ENCODE data around the gene ETNK1. TPM values are rescaled to one million over a fixed set of nuclear protein-coding genes. Genes with fewer than 3 reads are reported as not detected.
A peak's percentile ranks its signal among the peaks of the same experiment; 100 is the strongest.

Gene ETNK1
- total RNA-seq, 5 donors from 2014 or later (not counting 1 experiment from before 2014, with no cell fraction given): 50.9 to 77.4 (median 69.9) TPM

GRCh38 chr12:22626406-22626805, 1.4 kb downstream of the ETNK1 start:
- peaks cover 0 to 4% of the 10 kb centered on the region in 2 experiments for H3K27me3 ChIP-seq (replicated peaks in 1 of 2; ENCODE audit: control insufficient read depth in 2 of 2, extremely low read depth in 1 of 2, insufficient read depth in 2 of 2, low read length in 1 of 2)
- H3K9me3 ChIP-seq: no peaks in the 10 kb centered on the region
- Mint-ChIP-seq H3K4me1 (peaks cover 49 to 62% (median 53%) of the 10 kb centered on the region in 3 donors), H3K4me3 (peak overlapping the region; percentile 85 to 99 (median 90)), H3K36me3 (peaks cover 2% of the 10 kb centered on the region), H3K27ac (peak overlapping the region; percentile 89 to 96), H3K9me3 (no peaks in the 10 kb centered on the region), H3K27me3 (peaks cover 3 to 10% of the 10 kb centered on the region in 2 donors)
- H3K36me3 ChIP-seq (ENCODE audit: control insufficient read depth in 2 of 2, extremely low read depth in 1 of 2, insufficient read depth in 1 of 2, low read length in 1 of 2): no peaks in the 10 kb centered on the region
- H3K4me3 ChIP-seq (ENCODE audit: control insufficient read depth in 1 of 2, extremely low read depth in 1 of 2, low read length in 1 of 2): peak overlapping the region; percentile 84 to 97
- peak overlapping the region; percentile 93 for H3K27ac ChIP-seq (ENCODE audit: low read length)
- H3K4me1 ChIP-seq (ENCODE audit: control insufficient read depth in 1 of 2, extremely low read depth in 1 of 2, insufficient read depth in 2 of 2, low read length in 2 of 2): peaks cover 8 to 35% of the 10 kb centered on the region in 2 experiments
- ATAC-seq (replicated peaks in 1 of 4) (no peak), DNase-seq (peak in 6 of 35 experiments; percentile 4 to 54 (median 4))
- ChIA-PET POLR2A (interaction anchor here in 1 of 2 donors (0.7 kb wide), 1 partner anchor 35 kb away, joined by 4 read pairs; no protein-coding TSS in a partner anchor), CTCF (interaction anchor here (0.6 to 2.0 kb wide), 4 partner anchors 30 to 97 kb away, joined by 3 to 5 read pairs (median 4); partner anchors contain the start of gene C2CD5 (in 1 of the 2))
- no CpG with 5 or more reads among the region's 4 CpGs for whole genome bisulfite sequencing (ENCODE audit: insufficient coverage)

- H3K4me3 ChIP-seq (ENCODE audit: control insufficient read depth in 1 of 2, extremely low read depth in 1 of 2, low read length in 1 of 2): no peak overlapping the region
- POLR2A ChIA-PET: interaction anchor here (0.5 to 0.6 kb wide), 2 partner anchors 10 to 84 kb away, joined by 3 to 6 read pairs; no protein-coding TSS in a partner anchor
Observed at GRCh38 chr12:22627371-22627770, 2.4 kb downstream of the ETNK1 start.

GRCh38 chr12:22628228-22628627, 3.3 kb downstream of the ETNK1 start:
- H3K4me3 Mint-ChIP-seq: peak overlapping the region; percentile 75 to 99 (median 85)
- H3K9me3 Mint-ChIP-seq: no peaks in the 10 kb centered on the region
- H3K27ac Mint-ChIP-seq: peak overlapping the region; percentile 30 to 64
- peaks cover 0 to under 1% of the 10 kb centered on the region in 2 donors for H3K27me3 Mint-ChIP-seq
- ChIA-PET POLR2A (interaction anchor here in 1 of 2 donors (0.5 kb wide), 1 partner anchor 84 kb away, joined by 3 read pairs; no protein-coding TSS in a partner anchor), CTCF (interaction anchor here (0.7 to 4.4 kb wide), 9 partner anchors 12 to 169 kb away, joined by 3 to 40 read pairs (median 5); partner anchors contain the start of gene C2CD5 (in 1 of the 2))
- no CpG with 5 or more reads among the region's 4 CpGs for WGBS (ENCODE audit: insufficient coverage)
- no peak for DNase-seq
- H3K4me3 ChIP-seq (ENCODE audit: control insufficient read depth in 1 of 2, extremely low read depth in 1 of 2, low read length in 1 of 2): no peak overlapping the region
- H3K27ac ChIP-seq (ENCODE audit: low read length): no peak overlapping the region
- H3K36me3 Mint-ChIP-seq: peaks cover 8% of the 10 kb centered on the region
- H3K4me1 ChIP-seq (ENCODE audit: control insufficient read depth in 1 of 2, extremely low read depth in 1 of 2, insufficient read depth in 2 of 2, low read length in 2 of 2): peaks cover 8 to 35% of the 10 kb centered on the region in 2 experiments
- ATAC-seq (replicated peaks in 1 of 4): no peak
- H3K4me1 Mint-ChIP-seq: peaks cover 62 to 75% (median 66%) of the 10 kb centered on the region in 3 donors
- no peaks in the 10 kb centered on the region for H3K27me3 ChIP-seq (replicated peaks in 1 of 2; ENCODE audit: control insufficient read depth in 2 of 2, extremely low read depth in 1 of 2, insufficient read depth in 2 of 2, low read length in 1 of 2)
- no peaks in the 10 kb centered on the region for H3K9me3 ChIP-seq
- peaks cover 0 to 6% of the 10 kb centered on the region in 2 donors for H3K36me3 ChIP-seq (ENCODE audit: control insufficient read depth in 2 of 2, extremely low read depth in 1 of 2, insufficient read depth in 1 of 2, low read length in 1 of 2)

More at GRCh38 chr12:22627371-22627770, 2.4 kb downstream of the ETNK1 start:
- CTCF ChIA-PET: interaction anchor here (0.6 to 4.4 kb wide), 7 partner anchors 83 to 961 kb away, joined by 3 to 40 read pairs (median 4); partner anchors contain the start of gene C2CD5 (in 1 of the 2)
- Mint-ChIP-seq H3K27me3 (peaks cover 0 to 7% of the 10 kb centered on the region in 2 donors), H3K4me3 (peak overlapping the region; percentile 75 to 99 (median 85)), H3K36me3 (peaks cover 4% of the 10 kb centered on the region), H3K9me3 (no peaks in the 10 kb centered on the region), H3K27ac (peak overlapping the region; percentile 30 to 64), H3K4me1 (peaks cover 54 to 67% (median 58%) of the 10 kb centered on the region in 3 donors)
- Histone ChIP-seq H3K27me3 (replicated peaks in 1 of 2; ENCODE audit: control insufficient read depth in 2 of 2, extremely low read depth in 1 of 2, insufficient read depth in 2 of 2, low read length in 1 of 2) (peaks cover 0 to 2% of the 10 kb centered on the region in 2 experiments), H3K36me3 (ENCODE audit: control insufficient read depth in 2 of 2, extremely low read depth in 1 of 2, insufficient read depth in 1 of 2, low read length in 1 of 2) (no peaks in the 10 kb centered on the region), H3K27ac (ENCODE audit: low read length) (peak overlapping the region; percentile 93), H3K9me3 (no peaks in the 10 kb centered on the region), H3K4me1 (ENCODE audit: control insufficient read depth in 1 of 2, extremely low read depth in 1 of 2, insufficient read depth in 2 of 2, low read length in 2 of 2) (peaks cover 8 to 35% of the 10 kb centered on the region in 2 experiments)
- no CpG with 5 or more reads among the region's 2 CpGs for WGBS (ENCODE audit: insufficient coverage)
- ATAC-seq (replicated peaks in 1 of 4) (no peak), DNase-seq (no peak)

- no peaks in the 10 kb centered on the region for H3K9me3 Mint-ChIP-seq
- DNase-seq (peak in 1 of 35 experiments; percentile 48), ATAC-seq (replicated peaks in 1 of 4) (peak in 2 of 4 experiments; percentile 29 to 47)
- H3K4me3 Mint-ChIP-seq: no peak overlapping the region
- H3K4me3 ChIP-seq (ENCODE audit: control insufficient read depth in 1 of 2, extremely low read depth in 1 of 2, low read length in 1 of 2): no peak overlapping the region
- no peaks in the 10 kb centered on the region for H3K27me3 Mint-ChIP-seq
- H3K36me3 Mint-ChIP-seq: peaks cover 19% of the 10 kb centered on the region
- ChIA-PET CTCF (interaction anchor here in 1 of 2 donors (0.5 to 1.0 kb wide), 2 partner anchors 100 to 103 kb away, joined by 5 to 7 read pairs; no protein-coding TSS in a partner anchor), POLR2A (interaction anchor here in 1 of 2 donors (0.6 kb wide), 1 partner anchor 20 kb away, joined by 3 read pairs; no protein-coding TSS in a partner anchor)
- no peaks in the 10 kb centered on the region for H3K27me3 ChIP-seq (replicated peaks in 1 of 2; ENCODE audit: control insufficient read depth in 2 of 2, extremely low read depth in 1 of 2, insufficient read depth in 2 of 2, low read length in 1 of 2)
- no peak overlapping the region for H3K27ac ChIP-seq (ENCODE audit: low read length)
- H3K9me3 ChIP-seq: no peaks in the 10 kb centered on the region
- peaks cover 11 to 26% of the 10 kb centered on the region in 2 experiments for H3K4me1 ChIP-seq (ENCODE audit: control insufficient read depth in 1 of 2, extremely low read depth in 1 of 2, insufficient read depth in 2 of 2, low read length in 2 of 2)
- H3K36me3 ChIP-seq (ENCODE audit: control insufficient read depth in 2 of 2, extremely low read depth in 1 of 2, insufficient read depth in 1 of 2, low read length in 1 of 2): peaks cover 3 to 6% of the 10 kb centered on the region in 2 donors
- WGBS (ENCODE audit: insufficient coverage): no CpG with 5 or more reads among the region's 3 CpGs
- peaks cover 74 to 81% (median 80%) of the 10 kb centered on the region in 3 donors for H3K4me1 Mint-ChIP-seq
- H3K27ac Mint-ChIP-seq: no peak overlapping the region
Observed at GRCh38 chr12:22631863-22632463, 7.0 kb downstream of the ETNK1 start.

- Histone ChIP-seq H3K36me3 (ENCODE audit: control insufficient read depth in 2 of 2, extremely low read depth in 1 of 2, insufficient read depth in 1 of 2, low read length in 1 of 2) (peaks cover 3 to 6% of the 10 kb centered on the region in 2 donors), H3K27ac (ENCODE audit: low read length) (no peak overlapping the region), H3K4me1 (ENCODE audit: control insufficient read depth in 1 of 2, extremely low read depth in 1 of 2, insufficient read depth in 2 of 2, low read length in 2 of 2) (peaks cover 4 to 16% of the 10 kb centered on the region in 2 experiments), H3K27me3 (replicated peaks in 1 of 2; ENCODE audit: control insufficient read depth in 2 of 2, extremely low read depth in 1 of 2, insufficient read depth in 2 of 2, low read length in 1 of 2) (no peaks in the 10 kb centered on the region), H3K9me3 (no peaks in the 10 kb centered on the region), H3K4me3 (ENCODE audit: control insufficient read depth in 1 of 2, extremely low read depth in 1 of 2, low read length in 1 of 2) (no peak overlapping the region)
- Mint-ChIP-seq H3K27me3 (no peaks in the 10 kb centered on the region), H3K27ac (no peak overlapping the region), H3K9me3 (no peaks in the 10 kb centered on the region), H3K4me1 (peaks cover 61 to 73% (median 71%) of the 10 kb centered on the region in 3 donors), H3K36me3 (peaks cover 27% of the 10 kb centered on the region), H3K4me3 (peak overlapping the region in 1 of 3 donors; percentile 17)
- DNase-seq (no peak), ATAC-seq (replicated peaks in 1 of 4) (no peak)
- 100% methylated on average over 1 of the region's 3 CpGs for WGBS (ENCODE audit: insufficient coverage)
- ChIA-PET CTCF (interaction anchor here (0.6 to 1.5 kb wide), 3 partner anchors 104 to 106 kb away, joined by 3 to 8 read pairs (median 4); no protein-coding TSS in a partner anchor), POLR2A (no interaction called here)
Observed at GRCh38 chr12:22634883-22635282, 9.9 kb downstream of the ETNK1 start.

GRCh38 chr12:22635812-22636211, 10.8 kb downstream of the ETNK1 start:
- peaks cover 3 to 6% of the 10 kb centered on the region in 2 donors for H3K36me3 ChIP-seq (ENCODE audit: control insufficient read depth in 2 of 2, extremely low read depth in 1 of 2, insufficient read depth in 1 of 2, low read length in 1 of 2)
- H3K9me3 ChIP-seq: no peaks in the 10 kb centered on the region
- H3K36me3 Mint-ChIP-seq: peaks cover 27% of the 10 kb centered on the region
- ChIA-PET POLR2A (interaction anchor here (0.5 kb wide), 2 partner anchors 103 to 120 kb away, joined by 4 to 6 read pairs; no protein-coding TSS in a partner anchor), CTCF (interaction anchor here (0.6 to 1.5 kb wide), 4 partner anchors 37 to 107 kb away, joined by 3 to 8 read pairs (median 4); no protein-coding TSS in a partner anchor)
- no peak overlapping the region for H3K4me3 ChIP-seq (ENCODE audit: control insufficient read depth in 1 of 2, extremely low read depth in 1 of 2, low read length in 1 of 2)
- H3K9me3 Mint-ChIP-seq: no peaks in the 10 kb centered on the region
- H3K4me1 Mint-ChIP-seq: peaks cover 56 to 72% (median 70%) of the 10 kb centered on the region in 3 donors
- H3K4me3 Mint-ChIP-seq: no peak overlapping the region
- no peak for ATAC-seq (replicated peaks in 1 of 4)
- H3K4me1 ChIP-seq (ENCODE audit: control insufficient read depth in 1 of 2, extremely low read depth in 1 of 2, insufficient read depth in 2 of 2, low read length in 2 of 2): peaks cover 4 to 16% of the 10 kb centered on the region in 2 experiments
- no peak for DNase-seq
- H3K27ac ChIP-seq (ENCODE audit: low read length): no peak overlapping the region
- no peak overlapping the region for H3K27ac Mint-ChIP-seq
- no peaks in the 10 kb centered on the region for H3K27me3 ChIP-seq (replicated peaks in 1 of 2; ENCODE audit: control insufficient read depth in 2 of 2, extremely low read depth in 1 of 2, insufficient read depth in 2 of 2, low read length in 1 of 2)
- H3K27me3 Mint-ChIP-seq: no peaks in the 10 kb centered on the region
- 60% methylated on average over 1 of the region's 1 CpG for WGBS (ENCODE audit: insufficient coverage)

Measured in T-cell (primary cell).